PC-9 (cell line): ENCODE data around the gene TENT4A.

Experiments
- CTCF ChIP-seq: fragments of 200-600 bp; sonication (generic); conservative IDR thresholded peaks from 2 replicates; pipeline ENCODE4 v1.6.1; 2017; ENCODE audit warnings: mixed run types, antibody characterized with exemption, mild to moderate bottlenecking, moderate library complexity
- EZH2 ChIP-seq: fragments of 200-600 bp; sonication (generic); IDR thresholded peaks from 2 replicates; pipeline ENCODE4 v1.8.0; 2017; ENCODE audit warnings: antibody characterized with exemption, low read depth

- TF ChIP-seq CTCF (no peak), EZH2 (no peak)
These were observed 6.8 kb downstream of the TENT4A start for GRCh38 chr5:6719896-6720560.
